HepG2 (cell line): ENCODE results near the gene ZSWIM5. TPM values are rescaled to one million over a fixed set of nuclear protein-coding genes. Genes with fewer than 3 reads are reported as not detected.

Experiments used
- ATAC-seq: fragments of 200-7000 bp; cut with Tn5 transposase; 3 replicates; pipeline ENCODE4 v1.9.1; 2020; ENCODE audit warnings: mild to moderate bottlenecking, moderate library complexity
- BruUV-seq: library from RNA; stranded (reverse); fragments of 400-500 nt; replicated peaks from 2 replicates; lab custom pipeline; 2021; lab: Mats Ljungman, UMichigan
- CTCF ChIA-PET: fragments of 300-600 bp; formaldehyde crosslinking; extraction: SDS; loops from one replicate; lab custom pipeline; 2021; ENCODE audit warnings: low total read pairs, inconsistent platforms, low intra/inter-chr PET ratio; lab: Yijun Ruan, JAX
- POLR2A ChIA-PET: fragments of 350-600 bp; sonication (Branson Sonifier 250); formaldehyde crosslinking; loops from one replicate; lab custom pipeline; 2020; ENCODE audit warnings: antibody characterized with exemption, inconsistent platforms; lab: Yijun Ruan, JAX
- DNase-seq: peaks from one replicate; pipeline ENCODE4 v3.0.0-alpha.2; 2015; ENCODE audit warnings: low spot score
- FAIRE-seq: peaks from 3 replicates; lab custom pipeline; 2011; peaks lifted over from hg19 to GRCh38; lab: Jason Lieb, UNC
- H2AFZ ChIP-seq: one replicate; pipeline ENCODE4 v1.6.1; 2011; ENCODE audit warnings: low read length, inconsistent platforms
- H3K27ac ChIP-seq: fragments of 300-600 bp; 3 replicates; pipeline ENCODE4 v1.8.0; 2011; ENCODE audit warnings: mixed run types, mild to moderate bottlenecking, mixed read lengths, low read length, inconsistent platforms; ENCODE audit not compliant: insufficient read depth; ENCODE audit errors: extremely low read length
- H3K27me3 ChIP-seq, 2 experiments: fragments of 200-600 bp in 1 of 2; 2 replicates in 1 of 2; 3 replicates in 1 of 2; pipeline versions ENCODE4 v1.6.0 to v1.8.0; 2011; ENCODE audit warnings: low read length in 2 of 2, mild to moderate bottlenecking in 2 of 2, moderate library complexity in 2 of 2, inconsistent platforms in 1 of 2; ENCODE audit not compliant: insufficient read depth in 2 of 2, control insufficient read depth in 1 of 2
- H3K36me3 ChIP-seq, 2 experiments: fragments of 200-600 bp in 1 of 2; replicated peaks in 1 of 2; 2 replicates in 1 of 2; 3 replicates in 1 of 2; pipeline versions ENCODE4 v1.5.1 to v1.8.0; 2011; ENCODE audit warnings: low read length in 2 of 2, inconsistent platforms in 1 of 2; ENCODE audit not compliant: insufficient read depth in 2 of 2, control insufficient read depth in 1 of 2
- H3K4me1 ChIP-seq: 2 replicates; pipeline ENCODE4 v1.5.1; 2012; ENCODE audit warnings: low read length, inconsistent platforms; ENCODE audit not compliant: insufficient read depth
- H3K4me2 ChIP-seq: 2 replicates; pipeline ENCODE4 v1.6.0; 2011; ENCODE audit warnings: low read depth, low read length, inconsistent platforms
- H3K4me3 ChIP-seq, 3 experiments: fragments of 200-600 bp in 1 of 3; sonication (generic), shearing (Covaris generic) in 1 of 3; replicated peaks in 1 of 3; 2 replicates each; pipeline ENCODE4 v1.5.1; 2011 to 2016; ENCODE audit warnings: low read length in 3 of 3, inconsistent platforms in 2 of 3, low read depth in 2 of 3, mild to moderate bottlenecking in 2 of 3, control low read depth in 1 of 3, mixed read lengths in 1 of 3; ENCODE audit not compliant: insufficient read depth in 1 of 3
- H3K79me2 ChIP-seq: one replicate; pipeline ENCODE4 v1.6.1; 2011; ENCODE audit warnings: low read length, inconsistent platforms; ENCODE audit not compliant: insufficient read depth
- H3K9ac ChIP-seq: 2 replicates; pipeline ENCODE4 v1.6.0; 2011; ENCODE audit warnings: mild to moderate bottlenecking, low read depth, low read length, inconsistent platforms; ENCODE audit not compliant: insufficient read depth
- H3K9me3 ChIP-seq: 2 replicates; pipeline ENCODE4 v1.5.1; 2012; ENCODE audit warnings: mild to moderate bottlenecking, low read length
- H4K20me1 ChIP-seq: 2 replicates; pipeline ENCODE4 v1.6.0; 2011; ENCODE audit warnings: inconsistent platforms, mild to moderate bottlenecking, low read length, moderate library complexity; ENCODE audit not compliant: insufficient read depth
- BHLHE40 ChIP-seq: IDR thresholded peaks from 2 replicates; pipeline ENCODE4 v1.6.1; 2011; ENCODE audit warnings: low read length, improper control_type of control experiment
- KDM6A ChIP-seq: IDR thresholded peaks from 2 replicates; pipeline ENCODE4 v1.6.1; 2016; ENCODE audit warnings: low read depth
- MNT ChIP-seq: fragments of 450-650 bp; IDR thresholded peaks from 2 replicates; pipeline ENCODE4 v1.6.1; 2016
- NFATC3 ChIP-seq: sonication (generic); formaldehyde crosslinking; IDR thresholded peaks from 2 replicates; pipeline ENCODE4 v1.5.1; 2020; ENCODE audit warnings: mild to moderate bottlenecking, missing genetic modification reagents
- NFKB2 ChIP-seq: sonication (generic); formaldehyde crosslinking; IDR thresholded peaks from 2 replicates; pipeline ENCODE4 v1.4.0; 2020; ENCODE audit warnings: missing genetic modification reagents, borderline replicate concordance
- PHF21A ChIP-seq: sonication (generic); formaldehyde crosslinking; IDR thresholded peaks from 2 replicates; pipeline ENCODE4 v1.5.0; 2020; ENCODE audit warnings: mild to moderate bottlenecking, missing genetic modification reagents
- TAF15 ChIP-seq: fragments of 200-400 bp; formaldehyde crosslinking; IDR thresholded peaks from one replicate; pipeline ENCODE4 v1.6.1; 2018; ENCODE audit warnings: mild to moderate bottlenecking, low read depth, low read length; ENCODE audit not compliant: poor library complexity, severe bottlenecking
- ZBTB38 ChIP-seq: sonication (generic); formaldehyde crosslinking; IDR thresholded peaks from 2 replicates; pipeline ENCODE4 v1.5.1; 2020; ENCODE audit warnings: mild to moderate bottlenecking, missing genetic modification reagents
- ZNF329 ChIP-seq: sonication (generic); formaldehyde crosslinking; IDR thresholded peaks from 2 replicates; pipeline ENCODE4 v1.9.0; 2021; ENCODE audit warnings: low read depth, mild to moderate bottlenecking, missing genetic modification reagents
- ZNF333 ChIP-seq: sonication (generic); formaldehyde crosslinking; IDR thresholded peaks from 2 replicates; pipeline ENCODE4 v1.4.0; 2020; ENCODE audit warnings: mild to moderate bottlenecking, missing genetic modification reagents, borderline replicate concordance
- ZNF776 ChIP-seq: sonication (generic); formaldehyde crosslinking; IDR thresholded peaks from 2 replicates; pipeline ENCODE4 v1.4.0; 2020; ENCODE audit warnings: mild to moderate bottlenecking, missing genetic modification reagents
- in situ Hi-C: cut with HindIII; loops from 2 replicates; pipeline ENCODE4 v1.10.0; 2017; ENCODE audit warnings: low pct_unique_long_range_greater_than_20kb; ENCODE audit not compliant: extremely low pct_ligation_motif_present
- intact Hi-C: fragments of 100-400 bp; cut with micrococcal nuclease; formaldehyde crosslinking; loops from one replicate; pipeline ENCODE4 v1.10.0; 2022; ENCODE audit not compliant: unreplicated experiment
- polyA plus RNA-seq, 8 experiments: library from polyadenylated mRNA; depleted of rRNA in 3 of 8; stranded (reverse) in 7 of 8; unstranded in 1 of 8; fragments of >200 nt; fragmentation: Illumina TruSeq in 4 of 8; extraction: Trizol in 4 of 8; gene quantifications; 2 replicates each; pipeline versions ENCODE4 v1.2.1 to v1.2.3, GENCODE V29; 2011 to 2016; ENCODE audit warnings: low read depth in 4 of 8, missing spikeins in 1 of 8, mixed read lengths in 1 of 8; ENCODE audit not compliant: insufficient read depth in 1 of 8
- total RNA-seq, 5 experiments: library from RNA; depleted of rRNA; stranded (reverse); fragments of >200 nt; fragmentation: Illumina TruSeq; extraction: Trizol; gene quantifications; 2 replicates each; pipeline ENCODE4 v1.2.3, GENCODE V29; 2016; ENCODE audit warnings: low read depth in 1 of 5

The ZSWIM5 gene
- total and polyA plus RNA-seq, 2 of the 13 experiments (the other 11 are each of a cell fraction or from before 2014, with no cell fraction given): 11.0 to 20.6 TPM

- TF ChIP-seq PHF21A (CRISPR knock-in tag) (no peak), ZNF776 (CRISPR knock-in tag) (0 out of 2 replicates have a peak, but pooled peaks have one; percentile 79), TAF15 (peak; percentile 39)
Measured at GRCh38 chr1:45205910-45206721, at the start of gene ZSWIM5 (continued).

- Histone ChIP-seq H3K4me3 (no peak overlapping the region), H3K9ac (no peak overlapping the region), H3K4me1 (peaks cover 27% of the 10 kb centered on the region), H3K4me2 (no peak overlapping the region; the same call in 1 of the 2 replicates), H3K27ac (no peak overlapping the region), H3K36me3 (no peaks in the 10 kb centered on the region), H3K9me3 (peaks cover 25% of the 10 kb centered on the region), H3K27me3 (no peaks in the 10 kb centered on the region; a peak in 1 of 5 replicates), H4K20me1 (no peaks in the 10 kb centered on the region), H3K79me2 (no peaks in the 10 kb centered on the region), H2AFZ (no peak overlapping the region)
- no TSS peak for BruUV-seq
- intact Hi-C loops: no loop called here
- in situ Hi-C loops: no loop called here
- no peak for TF ChIP-seq ZNF333 (CRISPR knock-in tag)
- TF ChIP-seq NFATC3: no peak
- TF ChIP-seq NFKB2: no peak
- no peak for TF ChIP-seq MNT
- no peak for TF ChIP-seq ZNF329 (CRISPR knock-in tag)
- no peak for TF ChIP-seq BHLHE40
- no peak for TF ChIP-seq KDM6A (CRISPR knock-in tag)
- no peak for TF ChIP-seq ZBTB38 (CRISPR knock-in tag)
- ChIA-PET POLR2A (no interaction called here), CTCF (no interaction called here)
- ATAC-seq (no peak; the same call in 2 of the 3 replicates), DNase-seq (no peak), FAIRE-seq (no peak)
Measured at GRCh38 chr1:45254490-45254889, 48.1 kb upstream of the ZSWIM5 start.
